OCI-LY3 (cell line): ENCODE data around the gene ENOSF1.

Experiments
- H2AFZ ChIP-seq: fragments of 200-600, 300-600 bp; shearing (Covaris generic); 2 replicates; pipeline ENCODE4 v1.6.0; 2014; ENCODE audit warnings: antibody characterized with exemption, low read depth, low read length
- H3K27ac ChIP-seq: fragments of 200-600, 300-600 bp; sonication (generic); 2 replicates; pipeline ENCODE4 v1.5.1; 2014; ENCODE audit warnings: mild to moderate bottlenecking, low read length, moderate library complexity, mixed read lengths
- H3K27me3 ChIP-seq: fragments of 200-600, 300-600 bp; sonication (generic); 2 replicates; pipeline ENCODE4 v1.6.1; 2014; ENCODE audit warnings: low read depth, low read length, mixed read lengths
- H3K36me3 ChIP-seq: fragments of 200-600, 300-600 bp; sonication (generic); replicated peaks from 2 replicates; pipeline ENCODE3; 2014; ENCODE audit warnings: low read depth, low read length, mixed read lengths
- H3K4me1 ChIP-seq: fragments of 300-600, 200-600 bp; sonication (generic); 2 replicates; pipeline ENCODE4 v1.6.1; 2014; ENCODE audit warnings: low read length, mixed read lengths
- H3K4me2 ChIP-seq: fragments of 200-600, 300-600 bp; sonication (generic); 2 replicates; pipeline ENCODE4 v1.6.1; 2014; ENCODE audit warnings: low read length, mixed read lengths
- H3K4me3 ChIP-seq: fragments of 300-600, 200-600 bp; sonication (generic); 2 replicates; pipeline ENCODE4 v1.5.1; 2014; ENCODE audit warnings: antibody characterized with exemption, mild to moderate bottlenecking, low read length, moderate library complexity
- H3K79me2 ChIP-seq: fragments of 300-600, 200-600 bp; shearing (Covaris generic); 2 replicates; pipeline ENCODE4 v1.6.1; 2014; ENCODE audit warnings: mild to moderate bottlenecking, low read length, mixed read lengths
- H3K9ac ChIP-seq: fragments of 300-600, 200-600 bp; shearing (Covaris generic); 2 replicates; pipeline ENCODE4 v1.6.0; 2014; ENCODE audit warnings: mild to moderate bottlenecking, low read length, moderate library complexity
- H3K9me3 ChIP-seq: fragments of 200-600, 300-600 bp; shearing (Covaris generic); 2 replicates; pipeline ENCODE4 v1.6.1; 2014; ENCODE audit warnings: low read length, mixed read lengths; ENCODE audit not compliant: insufficient read depth
- H4K20me1 ChIP-seq: fragments of 200-600, 300-600 bp; sonication (generic); 2 replicates; pipeline ENCODE4 v1.6.1; 2016; ENCODE audit warnings: low read length, mixed read lengths; ENCODE audit not compliant: insufficient read depth
- CTCF ChIP-seq: fragments of 200-600, 300-600 bp; sonication (generic); IDR thresholded peaks from 2 replicates; pipeline ENCODE4 v1.5.1; 2014; ENCODE audit warnings: antibody characterized with exemption, low read length, low read depth
- EZH2phosphoT487 ChIP-seq: fragments of 200-600 bp; shearing (Covaris generic); IDR thresholded peaks from 2 replicates; pipeline ENCODE4 v1.6.1; 2018; ENCODE audit warnings: antibody characterized with exemption, mixed run types, low read depth

Gene ENOSF1

GRCh38 chr18:627231-627630 lies 85.2 kb downstream of the ENOSF1 start:
- TF ChIP-seq EZH2phosphoT487 (no peak), CTCF (no peak)
- no peak overlapping the region for H3K27ac ChIP-seq

DNA sequence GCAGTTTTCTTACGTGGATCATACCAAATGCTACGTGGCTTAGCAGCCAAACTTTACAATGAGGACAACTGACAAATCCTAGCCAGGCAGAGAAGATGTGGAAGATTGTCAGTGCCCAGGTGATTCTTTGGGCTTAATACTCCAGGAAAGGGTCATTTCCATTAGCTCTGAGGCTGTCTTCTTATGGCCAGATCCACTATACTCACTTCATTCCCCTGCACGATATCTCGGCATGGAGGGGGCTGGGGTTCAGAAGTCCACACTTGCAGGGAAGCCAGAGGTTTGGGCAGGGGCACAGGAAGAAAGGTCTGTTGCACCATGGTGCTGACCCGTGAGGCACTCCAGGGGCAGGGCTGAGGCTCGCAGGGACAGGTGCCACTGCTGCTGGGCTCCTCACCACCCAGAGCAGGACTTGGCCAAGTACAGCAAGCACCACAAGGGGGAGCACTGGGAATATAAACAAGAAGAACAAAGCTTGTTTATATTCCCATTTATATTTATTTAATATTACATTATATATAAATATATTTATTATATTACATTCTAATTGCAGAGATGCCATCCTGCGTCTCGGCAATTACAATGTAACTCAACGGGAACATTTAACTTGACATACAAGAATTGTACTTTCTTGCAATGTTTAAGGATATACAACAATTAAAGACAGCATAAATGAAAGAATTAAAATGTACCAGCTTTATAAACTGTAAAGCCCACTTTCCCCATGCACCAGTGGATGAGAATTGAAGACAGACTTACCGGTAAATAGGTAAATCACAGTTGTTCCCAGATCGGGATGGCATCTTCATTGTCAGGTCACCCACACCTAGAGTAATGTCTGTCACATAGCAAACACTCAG lies 88.4 kb downstream of the ENOSF1 start:
- no peaks in the 10 kb centered on the region for H4K20me1 ChIP-seq
- no peak overlapping the region for H2AFZ ChIP-seq
- peaks cover 12% of the 10 kb centered on the region for H3K4me1 ChIP-seq
- peak; percentile 45 for TF ChIP-seq CTCF
- TF ChIP-seq EZH2phosphoT487 = no peak
- peaks cover 31% of the 10 kb centered on the region for H3K27me3 ChIP-seq
- H3K27ac ChIP-seq = no peak overlapping the region
- no peak overlapping the region for H3K4me3 ChIP-seq
- H3K9me3 ChIP-seq = no peaks in the 10 kb centered on the region
- H3K79me2 ChIP-seq = no peaks in the 10 kb centered on the region
- no peaks in the 10 kb centered on the region for H3K36me3 ChIP-seq
- H3K9ac ChIP-seq = no peak overlapping the region
- no peak overlapping the region for H3K4me2 ChIP-seq

More at GRCh38 chr18:627231-627630, 85.2 kb downstream of the ENOSF1 start:
- Histone ChIP-seq H4K20me1 (no peaks in the 10 kb centered on the region), H3K4me2 (no peak overlapping the region), H3K27me3 (peaks cover 31% of the 10 kb centered on the region), H3K4me3 (no peak overlapping the region), H3K4me1 (no peaks in the 10 kb centered on the region), H3K9ac (no peak overlapping the region), H3K9me3 (no peaks in the 10 kb centered on the region), H3K36me3 (no peaks in the 10 kb centered on the region), H2AFZ (no peak overlapping the region), H3K79me2 (no peaks in the 10 kb centered on the region)

- Histone ChIP-seq H3K27ac (no peak overlapping the region), H3K9me3 (no peaks in the 10 kb centered on the region), H4K20me1 (no peaks in the 10 kb centered on the region), H3K36me3 (no peaks in the 10 kb centered on the region), H3K4me2 (no peak overlapping the region), H3K27me3 (peaks cover 28% of the 10 kb centered on the region), H2AFZ (no peak overlapping the region), H3K4me3 (no peak overlapping the region), H3K4me1 (peaks cover 12% of the 10 kb centered on the region), H3K9ac (no peak overlapping the region), H3K79me2 (no peaks in the 10 kb centered on the region)
- TF ChIP-seq EZH2phosphoT487 (no peak), CTCF (no peak)
Observed at GRCh38 chr18:622289-622688, 90.1 kb downstream of the ENOSF1 start.

GRCh38 chr18:621291-622043 lies 91.0 kb downstream of the ENOSF1 start:
- H3K4me3 ChIP-seq = no peak overlapping the region
- H2AFZ ChIP-seq = no peak overlapping the region
- no peaks in the 10 kb centered on the region for H4K20me1 ChIP-seq
- no peaks in the 10 kb centered on the region for H3K79me2 ChIP-seq
- H3K36me3 ChIP-seq = no peaks in the 10 kb centered on the region
- no peak overlapping the region for H3K9ac ChIP-seq
- H3K9me3 ChIP-seq = no peaks in the 10 kb centered on the region
- TF ChIP-seq EZH2phosphoT487 (no peak), CTCF (no peak)
- peaks cover 14% of the 10 kb centered on the region for H3K4me1 ChIP-seq
- H3K27ac ChIP-seq = no peak overlapping the region
- peak overlapping the region; percentile 21; the same call in 1 of the 2 replicates for H3K4me2 ChIP-seq
- H3K27me3 ChIP-seq = peaks cover 24% of the 10 kb centered on the region
